Measurements from ENCODE around the gene LETM1.
"Not testable (repeated sequence)": the region's sequence is repeated elsewhere in the genome, so short reads cannot be mapped to it uniquely, and the experiment has no call there.

Gene LETM1

GRCh38 chr4:1851160-1851559, 4.8 kb downstream of the LETM1 start:
- no peak for DNase-seq

GRCh38 chr4:1850276-1850675, 5.7 kb downstream of the LETM1 start:
- DNase-seq = no peak

GRCh38 chr4:1846580-1846979, 9.4 kb downstream of the LETM1 start:
- no peak for DNase-seq

- not testable (repeated sequence) for DNase-seq
Observed at GRCh38 chr4:1844618-1845017, 11.3 kb downstream of the LETM1 start.

GRCh38 chr4:1843852-1844251, 12.1 kb downstream of the LETM1 start:
- no peak for DNase-seq

GRCh38 chr4:1842993-1843448, 12.9 kb downstream of the LETM1 start:
- no peak for DNase-seq

GRCh38 chr4:1842339-1842895, 13.5 kb downstream of the LETM1 start:
- DNase-seq = no peak

GRCh38 chr4:1841887-1842210, 14.1 kb downstream of the LETM1 start:
- DNase-seq = no peak

GRCh38 chr4:1841201-1841886, 14.6 kb downstream of the LETM1 start:
- no peak for DNase-seq

GRCh38 chr4:1839282-1839681, 16.7 kb downstream of the LETM1 start:
- no peak for DNase-seq

GRCh38 chr4:1837069-1837468, 18.9 kb downstream of the LETM1 start:
- DNase-seq = no peak

GRCh38 chr4:1836650-1837049, 19.3 kb downstream of the LETM1 start:
- no peak for DNase-seq

GRCh38 chr4:1835836-1836235, 20.1 kb downstream of the LETM1 start:
- DNase-seq = not testable (repeated sequence)

GRCh38 chr4:1834047-1834775, 21.7 kb downstream of the LETM1 start:
- no peak for DNase-seq

- DNase-seq = no peak
Observed at GRCh38 chr4:1833307-1834046, 22.5 kb downstream of the LETM1 start.

- DNase-seq = no peak
Observed at GRCh38 chr4:1832690-1833089, 23.3 kb downstream of the LETM1 start.

- DNase-seq = no peak
Observed at GRCh38 chr4:1831331-1831730, 24.6 kb downstream of the LETM1 start.

GRCh38 chr4:1830642-1831228, 25.2 kb downstream of the LETM1 start:
- DNase-seq = no peak

GRCh38 chr4:1830234-1830633, 25.7 kb downstream of the LETM1 start:
- DNase-seq = no peak

- no peak for DNase-seq
Observed at GRCh38 chr4:1826531-1827350, 29.2 kb downstream of the LETM1 start.

- DNase-seq = no peak
Observed at GRCh38 chr4:1825326-1825725, 30.6 kb downstream of the LETM1 start.

GRCh38 chr4:1824746-1825145, 31.2 kb downstream of the LETM1 start:
- DNase-seq = no peak
